NCI-H524 treated with DMSO at 0.1 percent for 48 hours (cell line): ENCODE results near the gene RGS6.

Experiments
- DNase-seq: peaks from one replicate; lab custom pipeline; 2025; lab: John Stamatoyannopoulos, UW

The RGS6 gene

DNA sequence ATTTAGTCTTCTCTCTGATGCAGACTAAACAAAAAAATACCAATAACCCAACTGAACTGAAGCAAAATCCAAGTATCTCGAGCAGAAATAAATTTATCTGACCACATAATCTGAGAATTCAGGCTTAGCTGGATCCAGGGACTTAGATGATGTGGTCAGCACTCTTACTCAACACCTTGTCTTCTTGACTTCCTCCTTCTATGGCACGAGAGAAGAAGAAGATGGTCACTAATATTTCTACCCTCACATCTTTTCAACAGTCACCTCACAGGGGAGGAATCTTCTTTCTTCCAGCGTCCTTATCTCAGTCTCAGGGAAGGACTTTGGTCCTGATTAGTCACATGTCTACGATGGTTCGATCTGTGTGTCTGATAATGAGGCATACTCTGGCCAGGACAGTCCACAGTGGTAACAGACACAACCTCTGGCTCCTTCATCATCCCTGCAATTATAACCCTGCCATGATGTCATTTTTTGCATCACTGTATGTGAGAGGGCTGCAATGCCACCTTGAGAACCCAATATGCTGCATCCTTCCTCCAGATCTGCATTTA lies 15.8 kb downstream of the RGS6 start:
- no peak for DNase-seq

DNA sequence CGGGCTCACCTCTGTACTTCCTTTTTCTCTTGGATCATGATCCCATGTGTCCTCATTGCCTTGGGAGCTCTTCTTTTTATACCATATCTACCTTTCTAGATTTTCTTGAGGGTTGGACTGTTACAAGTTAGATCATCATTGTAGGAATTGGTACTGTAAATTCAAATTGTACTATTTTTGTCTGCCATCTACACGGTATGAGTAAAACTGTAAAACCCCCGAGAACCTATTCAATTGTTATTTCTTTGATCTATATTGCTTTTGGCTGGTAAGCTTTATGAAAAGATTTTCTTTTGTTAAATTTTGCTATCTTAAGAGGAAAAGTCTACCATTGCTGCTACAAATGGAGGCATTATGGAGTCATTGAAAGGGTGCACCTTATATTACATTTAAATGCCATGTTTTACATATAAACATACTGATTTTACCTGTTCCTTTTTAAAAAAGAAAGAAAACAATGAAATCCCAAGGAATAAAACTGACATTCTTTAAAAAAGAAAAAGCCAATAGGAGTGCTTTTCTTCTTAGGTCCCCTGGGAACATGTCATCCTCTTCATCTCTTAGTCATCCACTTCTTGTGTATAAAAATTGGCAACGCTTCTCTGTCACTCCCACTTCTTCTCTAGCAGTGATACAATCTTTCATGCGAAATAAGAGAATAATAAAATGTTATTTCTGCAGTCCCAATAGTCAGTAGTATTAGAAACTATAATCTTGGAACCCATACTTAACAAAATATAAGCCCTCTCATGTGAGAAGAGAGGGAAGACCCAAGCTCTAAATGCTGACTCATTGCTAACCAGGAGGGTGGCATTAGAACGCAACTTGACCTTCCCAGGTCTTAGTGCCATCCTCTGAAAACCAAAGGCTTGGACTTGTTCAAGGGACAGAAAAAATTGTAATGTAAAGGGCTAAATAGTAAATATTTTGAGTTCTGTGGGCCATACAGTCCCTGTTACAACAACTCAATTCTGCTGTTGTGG lies 20.4 kb downstream of the RGS6 start:
- no peak for DNase-seq

DNA sequence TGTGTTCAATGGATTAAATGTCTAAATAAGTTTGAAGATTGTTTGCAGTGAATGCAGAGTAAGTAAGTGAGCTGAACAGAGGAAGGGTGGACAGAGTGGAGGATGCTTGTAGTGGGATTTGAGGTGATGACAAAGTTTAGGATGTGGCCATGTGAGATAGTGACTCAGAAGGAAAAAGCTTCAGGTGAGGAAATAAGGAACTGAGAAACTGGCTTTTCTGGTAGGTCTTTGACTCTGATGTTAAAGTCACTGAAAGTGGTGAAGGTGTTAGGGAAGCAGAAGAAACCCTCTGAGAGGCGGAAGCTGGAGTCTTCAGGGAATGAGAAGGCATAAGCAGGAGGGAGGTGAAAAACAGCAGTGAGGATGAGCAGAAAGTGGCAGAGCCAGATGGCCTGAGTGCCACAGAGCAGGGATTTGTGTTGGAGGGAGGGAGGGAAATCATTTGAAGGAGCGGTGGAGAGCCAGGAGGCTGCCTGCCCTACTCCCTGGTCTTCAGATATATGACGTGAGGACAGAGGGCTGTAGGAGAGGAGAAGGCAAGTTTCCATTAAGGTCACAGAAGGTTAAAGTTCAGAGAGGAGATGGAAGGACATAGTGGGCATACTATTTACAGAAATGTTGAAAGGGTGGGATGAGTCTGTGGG lies 24.8 kb downstream of the RGS6 start:
- DNase-seq, result peak; percentile 67

DNA sequence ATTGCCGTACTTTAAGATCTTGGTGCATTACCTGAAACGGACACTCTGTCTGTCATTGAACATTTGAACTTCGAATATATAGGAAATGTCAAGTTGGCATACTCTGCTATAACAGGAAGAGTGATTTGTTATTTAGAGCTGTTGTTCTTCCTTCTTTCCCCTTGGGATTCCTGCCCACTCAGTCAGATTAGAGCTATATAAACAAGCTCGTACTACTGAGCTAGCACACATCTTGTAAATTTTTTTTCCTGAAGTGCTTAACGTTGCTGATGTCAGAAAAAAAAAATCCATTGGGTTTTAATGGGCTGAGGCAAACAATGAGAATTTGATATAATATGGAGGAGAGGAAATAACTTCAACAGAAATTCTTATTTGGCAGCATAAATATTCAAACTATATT lies 26.8 kb downstream of the RGS6 start:
- DNase-seq, result no peak

DNA sequence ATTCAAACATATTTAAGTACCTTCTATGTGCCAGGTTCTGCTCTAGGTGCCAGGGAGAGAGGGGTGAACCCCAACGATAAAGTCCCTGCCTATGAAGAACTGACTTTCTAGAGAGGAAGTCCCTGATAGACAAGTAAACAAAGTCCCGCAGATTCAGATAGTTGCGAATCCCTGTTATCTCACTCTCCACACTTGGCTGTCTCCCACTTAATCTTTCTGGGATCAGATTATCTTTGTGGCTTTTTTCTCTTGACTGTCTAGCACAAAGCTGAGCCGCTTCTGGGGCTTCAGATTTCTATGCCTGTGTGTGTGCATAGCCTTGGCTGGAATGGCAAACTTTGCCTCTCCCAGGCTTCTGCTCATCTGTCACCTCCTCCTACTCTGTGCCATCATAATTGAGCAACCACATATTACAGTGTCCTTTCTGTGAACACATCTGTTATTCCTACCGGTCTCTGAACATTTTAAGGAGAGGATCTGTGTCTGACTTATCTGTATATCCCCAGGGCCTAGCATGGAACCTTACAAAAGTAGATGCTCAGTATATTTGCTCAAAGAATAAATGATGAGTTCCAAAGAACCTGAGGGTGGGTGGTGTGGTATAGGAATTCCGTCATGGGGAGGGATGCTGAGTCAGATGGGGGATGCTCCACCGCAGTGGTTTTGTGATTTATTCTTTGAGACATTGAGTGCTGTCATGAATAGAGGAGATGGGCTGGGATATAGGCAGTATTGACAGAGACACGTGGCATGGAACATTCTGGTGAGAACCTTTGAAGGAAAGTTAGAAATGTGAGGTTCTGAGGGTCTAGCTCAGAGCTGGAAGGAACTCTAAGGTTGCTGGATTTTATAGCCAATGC lies 28.5 kb downstream of the RGS6 start:
- no peak for DNase-seq

DNA sequence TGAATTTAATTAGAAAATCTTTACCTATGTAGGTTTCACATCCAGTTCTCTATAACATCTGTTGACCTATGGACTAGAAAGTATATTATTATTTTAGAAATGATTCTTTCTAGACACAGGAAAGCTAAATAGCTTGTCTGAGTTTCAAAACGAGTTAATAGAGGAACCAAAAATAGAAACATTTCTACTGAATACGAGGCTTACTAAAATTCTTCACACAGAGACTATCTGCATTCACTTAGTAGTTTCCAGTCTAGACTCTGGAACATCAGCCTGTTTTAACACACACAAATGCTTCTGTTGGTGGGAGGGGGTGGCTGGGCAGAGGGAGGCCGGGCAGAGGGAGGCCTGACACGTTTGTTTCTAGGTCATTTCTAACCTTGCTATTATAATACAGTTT lies 29.7 kb downstream of the RGS6 start:
- DNase-seq, result no peak

DNA sequence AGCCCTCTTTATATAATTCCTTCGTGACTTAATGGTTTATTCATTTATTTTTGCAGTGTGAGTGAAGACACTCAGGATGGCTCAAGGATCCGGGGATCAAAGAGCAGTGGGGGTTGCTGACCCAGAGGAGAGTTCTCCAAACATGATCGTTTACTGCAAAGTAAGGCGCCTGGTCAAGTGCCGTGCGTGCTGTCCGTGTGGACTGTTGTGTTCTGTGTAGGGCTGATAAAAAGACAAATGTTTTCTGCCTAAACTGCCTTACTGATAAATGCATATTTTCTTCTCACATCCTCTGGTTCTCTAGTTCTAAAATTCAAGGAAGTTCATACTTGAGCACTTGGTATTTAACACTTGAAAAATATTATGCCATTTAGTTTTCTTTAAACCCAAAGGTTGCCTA lies 32.5 kb downstream of the RGS6 start:
- no peak for DNase-seq

DNA sequence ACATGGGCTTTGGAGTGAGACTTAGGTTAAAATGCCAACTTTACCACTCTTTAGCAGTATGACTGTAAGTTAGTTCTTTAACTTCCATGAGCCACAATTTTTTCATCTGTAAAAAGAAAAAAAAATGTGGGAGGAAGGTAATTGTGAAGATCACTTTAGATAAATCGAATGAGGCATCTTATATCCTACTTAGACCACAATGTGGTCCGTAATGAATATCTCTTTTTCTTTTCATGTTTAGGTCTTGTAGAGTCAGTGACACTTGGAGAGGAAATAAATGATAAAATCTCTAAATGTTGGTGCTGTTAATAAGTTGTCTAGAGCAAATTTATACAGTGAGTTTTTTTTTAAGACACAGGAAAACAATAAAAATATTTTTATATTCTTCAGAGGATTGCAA lies 34.3 kb downstream of the RGS6 start:
- DNase-seq, result no peak

DNA sequence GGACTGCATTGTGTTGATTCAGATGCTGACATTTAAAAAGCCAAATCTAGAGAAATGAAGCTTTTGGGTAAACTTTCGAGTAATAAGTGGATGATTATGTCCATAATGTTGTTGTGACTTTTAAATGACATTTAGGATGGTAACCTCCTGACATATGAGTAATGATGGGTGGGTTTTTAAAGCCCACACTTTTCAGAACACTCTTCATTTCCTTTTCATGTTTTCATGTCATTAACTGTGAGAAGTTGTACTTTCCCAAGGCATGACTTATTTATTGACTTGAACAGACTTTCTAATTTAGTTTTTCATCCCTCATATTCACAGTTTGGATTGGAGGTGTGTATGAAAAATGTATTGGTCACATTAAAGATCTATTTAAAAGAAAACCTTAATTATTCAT lies 35.5 kb downstream of the RGS6 start:
- DNase-seq, result no peak

DNA sequence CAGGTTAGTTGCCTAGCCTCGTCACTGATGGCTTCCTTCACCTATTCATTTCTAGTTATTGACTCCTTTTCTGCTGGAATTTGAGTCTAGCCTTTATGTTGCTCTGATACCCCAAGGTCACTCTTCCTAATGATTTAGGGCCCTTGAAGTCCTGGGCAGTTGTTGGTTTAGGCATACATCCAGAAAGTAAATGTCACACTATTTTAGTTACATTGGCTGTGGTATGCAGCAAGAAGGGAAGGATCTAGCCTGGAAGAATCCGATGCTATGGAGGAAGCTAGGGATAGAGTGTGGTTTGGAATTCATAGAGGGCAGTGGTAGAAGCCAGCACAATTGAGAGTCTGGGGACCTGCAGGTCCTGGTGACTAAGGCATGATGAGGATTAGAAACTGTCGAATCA lies 38.0 kb downstream of the RGS6 start:
- DNase-seq, result no peak

DNA sequence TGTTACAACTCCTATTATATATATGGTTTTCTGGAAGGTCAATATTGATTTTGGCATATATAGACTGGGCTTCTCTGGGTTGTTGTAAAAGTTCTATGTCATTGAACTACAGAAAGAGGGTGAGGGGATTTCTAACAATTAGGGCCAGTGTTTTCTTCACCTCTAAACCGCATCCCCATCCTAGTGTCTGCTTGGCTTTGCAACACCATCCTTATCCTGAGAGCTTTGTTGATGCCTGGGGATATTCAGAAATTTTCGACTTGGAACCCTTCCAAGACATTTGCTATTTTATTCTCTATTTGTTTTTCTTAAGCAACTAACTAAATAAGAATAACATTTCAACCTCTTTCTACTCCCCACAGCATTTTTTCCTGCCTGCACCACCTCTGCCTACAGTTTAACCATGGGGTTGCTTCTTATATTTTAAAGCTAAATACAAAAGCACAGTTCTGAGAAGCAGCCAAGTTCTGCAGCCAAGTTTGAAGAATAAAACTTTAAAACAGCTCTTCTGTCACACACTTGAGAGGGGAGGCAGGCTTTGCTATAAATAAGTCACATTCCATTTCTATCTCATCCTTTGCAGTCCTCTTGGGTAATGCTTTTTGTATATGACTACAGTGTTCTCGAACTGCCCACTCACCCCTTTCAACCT lies 53.4 kb downstream of the RGS6 start:
- DNase-seq, result no peak

DNA sequence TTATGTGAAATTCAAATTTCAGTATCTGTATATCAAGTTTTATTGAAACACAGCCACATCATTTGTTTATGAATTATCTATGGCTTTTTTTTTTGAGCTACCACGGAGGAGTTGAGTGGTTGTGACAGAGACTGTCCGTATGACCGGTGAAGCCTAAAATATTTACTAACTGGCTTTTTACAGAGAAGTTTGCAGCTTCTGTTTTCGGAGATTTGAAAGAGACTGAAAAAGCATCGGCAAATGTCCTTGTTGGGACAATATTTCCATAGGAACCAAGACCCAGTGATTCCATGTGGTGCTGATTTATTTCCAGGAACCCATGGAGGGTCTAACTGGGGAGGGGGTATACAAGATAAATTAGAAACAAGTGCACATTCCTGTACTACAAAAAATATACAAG lies 56.2 kb downstream of the RGS6 start:
- DNase-seq, result no peak

DNA sequence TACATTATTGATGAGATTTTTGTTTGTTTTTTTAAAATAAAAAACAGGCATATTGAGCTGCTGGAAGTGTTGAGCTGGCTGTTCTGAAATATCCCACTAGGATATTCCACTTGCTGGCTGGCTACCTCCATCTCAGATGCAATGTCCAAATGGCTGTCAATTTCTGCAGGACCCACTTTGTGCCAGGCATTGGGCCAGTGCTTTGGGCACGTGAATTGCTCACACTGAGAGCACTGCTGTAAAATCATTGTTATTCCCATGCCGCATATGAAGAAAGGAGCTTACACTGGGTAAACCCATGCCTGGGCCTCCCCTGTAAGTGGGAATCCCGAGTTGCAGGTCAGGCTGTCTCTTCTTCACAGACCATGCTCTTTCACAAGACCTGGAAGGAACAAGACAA lies 56.7 kb downstream of the RGS6 start:
- DNase-seq, result no peak

DNA sequence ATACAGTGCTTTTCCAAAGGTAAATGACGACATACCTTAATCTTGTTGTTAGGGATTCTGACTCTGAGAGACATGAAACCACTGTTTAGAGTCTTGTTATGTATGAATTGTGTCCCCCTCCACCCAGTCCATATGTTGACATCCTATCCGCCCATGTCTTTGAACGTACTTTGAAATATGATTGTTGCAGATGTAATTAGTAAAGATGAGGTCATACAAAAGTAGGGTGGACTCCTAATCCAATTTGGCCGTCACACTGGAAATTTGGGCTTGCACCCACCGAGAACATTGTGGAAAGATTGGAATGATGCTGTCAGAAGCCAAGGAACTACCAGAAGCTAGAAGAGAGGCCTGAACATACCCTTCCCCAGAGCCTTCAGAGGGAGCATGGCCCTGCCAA lies 62.2 kb downstream of the RGS6 start:
- DNase-seq, result no peak

DNA sequence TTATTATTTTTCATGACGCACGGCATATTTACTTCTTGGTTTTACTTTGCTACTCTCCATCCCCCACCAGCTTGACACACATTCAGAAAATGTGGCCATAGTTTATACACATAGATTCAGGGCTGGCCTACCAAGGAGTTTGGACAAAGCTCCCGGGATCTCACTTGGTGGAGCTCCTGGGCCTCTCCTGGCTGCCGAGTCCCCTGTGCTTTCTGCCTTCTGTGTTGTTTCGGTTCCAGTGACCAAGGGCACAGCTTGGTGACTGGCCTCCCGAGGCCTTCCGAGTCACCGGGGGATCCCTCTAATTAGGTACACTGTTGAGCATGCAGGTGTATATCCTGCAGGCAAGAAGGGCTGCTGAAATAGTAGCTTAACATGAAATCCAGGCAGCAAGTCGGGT lies 63.5 kb downstream of the RGS6 start:
- no peak for DNase-seq

DNA sequence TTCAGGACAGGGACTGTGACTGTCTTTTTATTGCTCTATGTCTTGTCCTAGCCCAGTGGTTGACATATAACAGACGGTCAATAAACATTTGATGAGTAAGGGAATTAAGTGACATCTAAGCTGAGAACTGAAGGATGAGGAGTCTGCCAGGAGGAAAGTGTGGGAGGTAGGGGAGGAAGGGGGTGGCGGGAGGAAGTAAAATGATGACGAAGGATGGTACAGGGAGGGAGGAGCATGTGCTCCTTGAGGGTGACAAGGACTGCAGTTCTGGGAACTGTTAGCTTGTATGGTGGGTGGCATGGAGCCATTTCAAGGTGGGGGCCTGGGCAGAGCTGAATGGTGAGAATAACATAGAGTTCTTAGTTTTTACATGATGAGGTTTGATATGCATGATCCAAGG lies 64.4 kb downstream of the RGS6 start:
- DNase-seq, result no peak

DNA sequence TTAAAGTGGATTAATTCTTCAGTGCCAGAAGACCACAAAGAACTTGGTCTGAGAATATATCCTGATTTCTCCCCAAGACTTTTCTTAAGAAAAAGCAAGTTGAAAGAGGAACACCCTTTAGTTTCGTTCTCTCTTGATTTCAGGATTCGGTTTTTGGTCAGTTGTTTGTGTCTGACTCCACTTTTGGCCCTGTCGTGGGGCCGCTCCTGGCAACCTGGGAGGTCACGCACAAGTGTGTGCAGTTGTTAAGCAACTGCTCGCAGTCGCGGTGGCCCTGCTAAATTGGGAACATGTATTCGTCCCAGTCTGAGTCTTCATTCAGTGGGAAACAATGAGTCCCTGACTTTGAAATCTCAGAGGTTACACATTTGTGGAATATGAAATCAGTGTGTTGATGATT lies 68.7 kb downstream of the RGS6 start:
- no peak for DNase-seq

DNA sequence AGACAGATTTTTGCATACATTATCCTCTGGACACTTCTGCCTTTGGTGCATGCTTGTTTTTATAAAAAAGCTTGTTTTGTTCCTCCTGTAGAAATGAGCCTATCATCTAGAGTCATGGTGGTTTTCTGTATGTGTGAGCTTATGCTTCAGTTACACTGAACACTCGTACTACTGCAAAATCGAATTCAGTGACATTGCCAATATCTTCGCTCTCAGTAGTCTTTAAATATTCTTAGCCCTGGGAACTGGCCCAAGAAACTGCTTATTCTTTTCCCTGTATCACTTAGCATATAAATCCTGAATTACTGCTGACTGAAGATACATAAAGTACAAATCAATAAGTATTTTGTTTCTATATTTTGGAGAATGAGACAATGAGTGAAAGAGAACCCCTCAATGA lies 70.5 kb downstream of the RGS6 start:
- no peak for DNase-seq

DNA sequence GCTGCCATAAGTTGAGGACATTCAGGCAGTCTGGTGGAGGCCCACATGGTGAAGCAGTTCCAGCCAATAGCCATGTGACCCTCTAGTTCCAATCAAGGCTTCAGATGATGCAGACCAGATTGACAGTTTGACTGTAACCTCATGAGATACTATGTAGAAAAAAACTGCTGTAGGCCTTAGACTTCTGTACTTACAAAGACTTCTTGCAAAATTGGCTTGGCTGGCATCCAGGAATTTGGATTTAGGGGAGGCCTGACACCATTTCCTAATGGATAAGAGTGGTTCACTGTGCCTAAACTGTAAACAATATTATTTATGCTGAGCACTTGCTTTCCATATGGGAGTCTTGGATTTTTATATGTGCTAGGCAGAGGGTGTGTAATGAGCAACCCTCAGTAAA lies 76.4 kb downstream of the RGS6 start:
- no peak for DNase-seq

DNA sequence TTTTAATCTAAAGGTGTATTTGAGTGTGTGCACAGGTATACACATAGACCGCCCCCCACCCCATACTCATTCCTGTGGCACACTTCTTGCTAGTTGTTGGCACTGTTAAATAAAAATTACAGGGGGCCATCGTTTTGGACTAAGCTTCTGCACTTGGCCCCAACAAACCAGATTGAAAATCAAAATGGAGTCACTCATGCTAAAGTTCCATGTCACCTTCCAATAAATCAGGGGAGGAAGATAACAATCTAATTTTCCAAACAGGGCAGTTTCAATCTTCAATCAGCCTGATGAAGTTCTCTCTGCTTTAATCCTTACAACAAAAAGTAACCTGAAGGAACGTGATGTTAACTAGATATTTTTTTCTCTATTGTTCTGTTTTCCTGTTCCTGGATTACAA lies 78.2 kb downstream of the RGS6 start:
- DNase-seq, result no peak

DNA sequence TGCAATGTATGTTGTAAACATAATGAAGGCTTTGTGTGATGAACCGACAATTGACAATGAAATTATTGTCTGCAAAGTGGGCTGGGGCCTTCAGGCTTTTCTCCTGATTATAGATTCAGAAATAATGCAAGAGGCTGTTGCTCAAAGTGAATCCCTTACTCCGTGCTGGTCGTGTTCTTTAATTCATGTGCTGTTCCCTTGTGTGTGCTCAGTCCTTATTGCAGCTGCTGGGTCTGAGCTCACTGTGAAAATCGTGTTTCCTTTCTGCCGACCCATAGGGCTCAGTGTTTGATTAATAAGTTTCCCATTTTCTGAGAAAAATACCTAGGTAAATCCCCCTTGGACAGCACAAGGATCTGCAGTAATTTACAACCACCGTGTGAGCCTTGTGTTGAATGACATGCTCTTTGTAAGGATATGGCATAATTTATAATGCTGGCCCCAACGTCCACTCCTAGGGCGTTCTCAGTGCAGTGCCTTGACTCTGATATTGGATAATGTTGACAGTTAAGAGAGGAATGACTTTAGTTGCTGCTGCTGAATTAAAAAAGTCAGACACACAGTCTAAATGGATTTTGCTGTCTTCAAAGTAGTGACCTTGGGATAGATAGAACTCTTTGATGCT lies 81.6 kb downstream of the RGS6 start:
- no peak for DNase-seq
